ENCODE data around the gene CLHC1. TPM values are rescaled to one million over a fixed set of nuclear protein-coding genes. Genes with fewer than 3 reads are reported as not detected.

The CLHC1 gene
- total and polyA plus RNA-seq, 9 donors, result 5.6 to 21.3 (median 14.0) TPM

GRCh38 chr2:55150834-55151233 is 81.3 kb downstream of the CLHC1 start:
- Histone ChIP-seq H3K4me1 (ENCODE audit: insufficient read depth) (peaks cover 9% of the 10 kb centered on the region), H3K4me3 (no peak overlapping the region), H3K27me3 (no peaks in the 10 kb centered on the region), H3K36me3 (no peaks in the 10 kb centered on the region), H3K9me3 (no peaks in the 10 kb centered on the region), H3K27ac (no peak overlapping the region)
- TF ChIP-seq EP300 (IDR thresholded peaks at IDR 0.05) (no peak), CTCF (IDR thresholded peaks at IDR 0.05) (no peak), POLR2A (IDR thresholded peaks at IDR 0.05) (no peak)
- intact Hi-C loops (cut with DNase I), result no loop called here
- DNase-seq, result no peak
- WGBS, 3 donors, result 98 to 100% (median 98%) methylated on average over 3 of the region's 3 CpGs

DNA sequence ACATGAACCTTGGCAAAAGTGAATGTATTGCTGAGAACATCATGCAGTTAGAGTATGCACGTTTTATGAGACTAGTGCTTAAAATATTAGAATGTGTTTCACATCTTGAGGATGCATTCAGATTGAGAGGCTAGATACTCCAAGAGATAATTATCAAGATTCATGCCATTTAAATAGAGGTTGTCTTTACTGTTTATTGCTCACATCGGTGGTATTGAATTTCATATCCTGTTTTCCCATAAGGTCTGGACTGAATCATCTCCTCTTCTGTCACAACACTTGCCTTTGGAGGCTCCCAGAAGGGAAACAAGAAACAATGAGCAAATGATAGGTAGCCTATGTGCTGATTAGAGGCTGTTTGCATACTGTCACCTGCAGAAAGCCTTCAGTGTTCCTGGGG is 83.8 kb downstream of the CLHC1 start:
- Histone ChIP-seq H3K4me3 (no peak overlapping the region), H3K36me3 (no peaks in the 10 kb centered on the region), H3K27me3 (no peaks in the 10 kb centered on the region), H3K9me3 (no peaks in the 10 kb centered on the region), H3K4me1 (ENCODE audit: insufficient read depth) (peaks cover 2% of the 10 kb centered on the region), H3K27ac (no peak overlapping the region)
- TF ChIP-seq POLR2A (IDR thresholded peaks at IDR 0.05) (no peak), EP300 (IDR thresholded peaks at IDR 0.05) (no peak), CTCF (IDR thresholded peaks at IDR 0.05) (no peak)
- WGBS, 3 donors, result 44 to 52% (median 48%) methylated on average over 2 of the region's 2 CpGs
- DNase-seq, result no peak
- intact Hi-C loops (cut with DNase I), result no loop called here

DNA sequence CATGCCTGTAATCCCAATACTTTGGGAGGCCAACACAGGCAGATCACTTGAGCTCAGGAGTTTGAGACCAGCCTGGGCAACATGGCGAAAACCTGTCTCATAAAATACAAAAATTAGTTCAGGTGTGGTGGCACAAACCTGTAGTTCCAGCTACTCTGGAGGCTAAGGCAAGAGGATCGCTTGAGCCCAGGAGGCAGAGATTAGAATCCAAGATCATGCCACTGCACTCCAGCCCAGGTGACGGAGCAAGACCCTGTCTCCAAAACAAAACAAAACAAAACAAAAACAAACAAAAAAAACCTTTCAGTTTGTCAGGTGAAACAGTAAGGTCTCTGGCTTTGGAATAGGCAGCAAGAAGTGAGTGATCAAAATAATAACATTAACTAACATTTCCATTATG is 84.6 kb downstream of the CLHC1 start:
- TF ChIP-seq POLR2A (IDR thresholded peaks at IDR 0.05) (no peak), EP300 (IDR thresholded peaks at IDR 0.05) (no peak), CTCF (IDR thresholded peaks at IDR 0.05) (no peak)
- Histone ChIP-seq H3K4me3 (no peak overlapping the region), H3K36me3 (no peaks in the 10 kb centered on the region), H3K27me3 (no peaks in the 10 kb centered on the region), H3K9me3 (no peaks in the 10 kb centered on the region), H3K27ac (no peak overlapping the region), H3K4me1 (ENCODE audit: insufficient read depth) (peaks cover 2% of the 10 kb centered on the region)
- intact Hi-C loops (cut with DNase I), result no loop called here
- 97 to 99% (median 98%) methylated on average over 3 of the region's 3 CpGs for WGBS, 3 donors
- no peak for DNase-seq

GRCh38 chr2:55147041-55147440 is 85.1 kb downstream of the CLHC1 start:
- Histone ChIP-seq H3K4me3 (no peak overlapping the region), H3K27ac (no peak overlapping the region), H3K36me3 (no peaks in the 10 kb centered on the region), H3K4me1 (ENCODE audit: insufficient read depth) (peaks cover 2% of the 10 kb centered on the region), H3K27me3 (no peaks in the 10 kb centered on the region), H3K9me3 (no peaks in the 10 kb centered on the region)
- TF ChIP-seq EP300 (IDR thresholded peaks at IDR 0.05) (no peak), POLR2A (IDR thresholded peaks at IDR 0.05) (no peak), CTCF (IDR thresholded peaks at IDR 0.05) (no peak)
- intact Hi-C loops (cut with DNase I), result no loop called here
- whole genome bisulfite sequencing, 3 donors, result 96 to 100% (median 97%) methylated on average over 5 of the region's 5 CpGs
- DNase-seq, result no peak

DNA sequence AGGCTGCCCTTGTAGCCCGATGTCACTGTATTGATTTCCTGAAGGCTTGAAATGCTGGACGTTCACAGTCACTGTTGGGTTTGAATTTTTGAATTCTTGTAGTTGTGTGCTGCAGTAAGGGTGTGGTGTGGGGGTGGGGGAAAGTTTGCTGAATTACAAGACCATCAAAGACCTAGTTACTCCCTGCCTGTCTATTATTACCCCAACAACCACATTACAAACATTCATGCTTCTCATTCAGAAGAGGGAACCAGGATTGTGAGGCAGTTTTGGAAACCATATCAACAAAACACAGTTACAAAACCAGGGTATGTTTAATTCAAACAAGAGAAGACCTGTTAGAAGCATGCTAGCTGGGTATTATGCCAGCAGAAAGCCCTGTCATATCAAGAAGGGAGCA is 85.8 kb downstream of the CLHC1 start:
- no peaks in the 10 kb centered on the region for H3K4me1 ChIP-seq (ENCODE audit: insufficient read depth)
- TF ChIP-seq CTCF (IDR thresholded peaks at IDR 0.05), result no peak
- TF ChIP-seq EP300 (IDR thresholded peaks at IDR 0.05), result no peak
- TF ChIP-seq POLR2A (IDR thresholded peaks at IDR 0.05), result no peak
- no peaks in the 10 kb centered on the region for H3K9me3 ChIP-seq
- WGBS, 3 donors, result 86 to 89% (median 89%) methylated on average over 2 of the region's 2 CpGs
- H3K27me3 ChIP-seq, result no peaks in the 10 kb centered on the region
- no peak overlapping the region for H3K4me3 ChIP-seq
- intact Hi-C loops (cut with DNase I), result no loop called here
- DNase-seq, result no peak
- H3K36me3 ChIP-seq, result no peaks in the 10 kb centered on the region
- no peak overlapping the region for H3K27ac ChIP-seq

Data from ovary (tissue), 9 donors.